Iris pigment epithelial cell (primary cell): ENCODE data around the gene OR6B3.
"Not testable (repeated sequence)": the region's sequence is repeated elsewhere in the genome, so short reads cannot be mapped to it uniquely, and the experiment has no call there.

ENCODE experiments used
- DNase-seq: peaks from one replicate; pipeline ENCODE4 v3.0.0-alpha.2; 2011; ENCODE audit warnings: low read depth

The OR6B3 gene

GRCh38 chr2:240053173-240054155 is at the start of gene OR6B3:
Gene OR6B3 (minus strand): TSS chr2:240053521.
- no peak for DNase-seq

DNA sequence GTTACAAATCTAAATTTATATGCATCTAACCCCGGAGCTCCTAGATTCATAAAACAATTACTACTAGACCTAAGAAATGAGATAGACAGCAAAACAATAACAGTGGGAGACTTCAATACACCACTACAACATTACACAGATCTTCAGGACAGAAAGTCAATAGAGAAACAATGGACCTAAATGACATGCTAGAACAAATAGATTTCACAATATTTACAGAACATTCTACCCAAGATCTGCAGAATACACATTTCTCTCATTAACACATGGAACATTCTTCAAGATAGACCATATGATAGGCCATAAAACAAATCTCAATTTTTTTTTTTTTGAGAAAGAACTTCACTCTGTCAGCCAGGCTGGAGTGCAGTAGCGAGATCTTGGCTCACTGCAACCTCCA is 45.0 kb upstream of the OR6B3 start:
- DNase-seq: no peak

GRCh38 chr2:240095556-240096523 is 42.5 kb upstream of the OR6B3 start:
- peak; percentile 19 for DNase-seq

GRCh38 chr2:240089306-240089705 is 36.0 kb upstream of the OR6B3 start:
- DNase-seq: no peak

DNA sequence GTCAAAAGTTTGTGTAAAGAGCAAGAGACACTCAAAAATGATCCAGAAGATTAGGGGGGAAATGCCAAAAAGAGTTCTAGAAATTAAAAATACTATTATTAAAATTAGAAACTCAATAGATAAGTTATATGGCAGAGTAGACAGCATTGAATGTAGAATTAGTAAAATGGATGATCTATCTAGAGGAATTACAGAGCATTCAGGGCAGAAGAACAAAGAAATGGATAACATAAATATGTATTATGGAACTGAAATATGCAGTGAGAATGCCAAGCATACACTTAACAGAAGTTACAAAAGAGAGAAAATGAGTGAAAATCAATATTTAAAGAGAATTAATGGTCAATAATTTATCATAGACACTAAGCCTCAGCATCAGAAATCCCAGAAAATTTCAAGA is 33.2 kb upstream of the OR6B3 start:
- no peak for DNase-seq

- DNase-seq: no peak
These were observed 25.3 kb upstream of the OR6B3 start for GRCh38 chr2:240078631-240079030.

GRCh38 chr2:240077442-240077841 is 24.1 kb upstream of the OR6B3 start:
- no peak for DNase-seq

DNA sequence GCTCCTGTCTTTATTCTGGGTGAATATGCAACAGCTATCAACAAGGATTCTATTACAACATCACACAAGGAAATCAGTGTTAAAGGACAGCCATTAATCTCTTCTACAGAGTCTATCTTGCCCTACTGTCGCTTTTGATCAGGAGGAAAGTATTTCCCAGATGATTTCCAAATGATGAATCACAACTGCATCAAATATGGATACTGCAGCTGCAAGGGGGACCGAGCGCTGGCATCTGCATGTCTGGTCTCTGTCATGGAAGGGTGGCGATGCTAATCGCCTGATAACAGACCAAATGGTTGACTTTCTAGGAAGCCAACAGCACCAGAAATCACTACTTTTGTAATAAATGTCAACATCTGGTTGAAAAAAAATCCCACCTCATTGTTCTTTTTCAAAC is 21.2 kb upstream of the OR6B3 start:
- no peak for DNase-seq

DNA sequence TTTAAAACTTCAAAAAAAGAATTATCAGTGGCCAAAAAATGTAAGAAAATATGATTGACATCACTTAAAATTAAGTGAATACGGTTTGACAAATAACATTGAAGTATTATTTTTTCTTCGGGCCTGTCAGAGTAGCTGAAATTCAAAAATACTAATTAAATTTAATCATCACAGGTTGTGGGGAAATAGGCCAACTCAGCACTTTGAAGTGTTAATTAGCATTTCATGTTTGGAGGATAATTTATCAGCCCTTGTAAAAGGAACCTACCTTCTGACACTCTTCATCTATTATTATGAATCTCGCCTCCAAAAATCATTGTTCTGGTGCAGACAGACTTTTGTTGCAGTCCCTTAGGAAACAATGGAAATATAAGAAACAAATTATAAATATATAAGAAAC is 17.6 kb upstream of the OR6B3 start:
- no peak for DNase-seq

- no peak for DNase-seq
These were observed 16.5 kb upstream of the OR6B3 start for GRCh38 chr2:240069829-240070228.

GRCh38 chr2:240068193-240068592 is 14.9 kb upstream of the OR6B3 start:
- DNase-seq: no peak

DNA sequence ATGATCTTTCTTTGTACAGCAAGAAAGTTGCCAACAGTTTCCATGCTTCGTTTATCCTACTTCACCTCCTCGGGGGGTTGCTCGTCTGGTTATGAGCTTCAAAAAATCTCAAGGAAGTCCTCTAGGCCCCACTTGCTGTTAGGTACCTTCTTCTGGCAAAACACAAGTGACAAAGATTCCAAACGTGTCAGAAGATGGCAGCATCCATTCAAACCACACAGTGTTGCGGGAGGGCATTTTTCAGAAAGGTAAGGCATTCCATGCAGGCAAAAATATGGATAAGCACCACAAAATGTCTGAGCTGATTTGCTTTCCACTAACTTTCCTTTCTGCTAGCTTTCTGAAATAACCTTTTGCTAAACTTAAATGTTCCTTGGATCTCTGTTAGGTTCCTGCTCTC is 13.2 kb upstream of the OR6B3 start:
- DNase-seq: no peak

DNA sequence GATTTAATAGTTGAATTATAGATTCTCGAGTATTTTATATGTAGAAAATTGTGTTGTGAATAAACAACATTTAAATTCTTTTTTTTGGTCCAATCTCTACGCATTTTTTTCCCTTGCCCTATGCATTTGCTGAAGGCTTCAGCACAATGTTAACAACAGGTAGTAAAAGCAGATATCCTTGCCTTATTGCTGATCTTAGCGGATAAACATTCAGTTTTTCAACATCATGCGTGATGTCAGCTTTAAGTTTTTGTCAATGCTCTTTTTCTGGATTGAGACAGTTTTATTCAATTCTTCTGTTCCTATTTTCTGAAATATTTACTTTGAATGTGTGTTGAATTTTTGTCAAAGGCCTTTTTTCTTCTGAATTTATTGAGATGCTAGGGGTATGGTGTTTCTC is 11.6 kb upstream of the OR6B3 start:
- no peak for DNase-seq

GRCh38 chr2:240060977-240061591 is 7.8 kb upstream of the OR6B3 start:
- peak; percentile 57 for DNase-seq

DNA sequence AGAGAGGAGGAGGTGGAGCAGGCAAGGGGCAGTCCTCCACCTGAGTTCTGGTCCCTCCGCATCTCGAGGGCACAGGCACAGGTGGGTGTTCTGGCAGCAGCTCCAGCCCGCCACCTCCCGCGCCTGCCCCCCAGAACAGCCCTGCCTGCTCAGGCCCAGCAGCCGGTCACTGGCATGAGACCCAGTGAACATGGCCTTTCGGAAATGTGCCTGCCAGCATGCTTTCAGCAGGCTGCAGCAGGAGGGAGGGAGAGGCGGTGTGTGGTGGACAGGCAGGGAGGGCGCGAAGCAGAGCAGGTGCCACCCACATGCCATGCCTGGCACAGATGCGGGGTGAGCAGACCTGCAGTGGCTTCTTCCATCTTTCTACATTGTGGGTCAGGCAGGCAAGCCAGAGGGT is 3.4 kb upstream of the OR6B3 start:
- DNase-seq: no peak

DNA sequence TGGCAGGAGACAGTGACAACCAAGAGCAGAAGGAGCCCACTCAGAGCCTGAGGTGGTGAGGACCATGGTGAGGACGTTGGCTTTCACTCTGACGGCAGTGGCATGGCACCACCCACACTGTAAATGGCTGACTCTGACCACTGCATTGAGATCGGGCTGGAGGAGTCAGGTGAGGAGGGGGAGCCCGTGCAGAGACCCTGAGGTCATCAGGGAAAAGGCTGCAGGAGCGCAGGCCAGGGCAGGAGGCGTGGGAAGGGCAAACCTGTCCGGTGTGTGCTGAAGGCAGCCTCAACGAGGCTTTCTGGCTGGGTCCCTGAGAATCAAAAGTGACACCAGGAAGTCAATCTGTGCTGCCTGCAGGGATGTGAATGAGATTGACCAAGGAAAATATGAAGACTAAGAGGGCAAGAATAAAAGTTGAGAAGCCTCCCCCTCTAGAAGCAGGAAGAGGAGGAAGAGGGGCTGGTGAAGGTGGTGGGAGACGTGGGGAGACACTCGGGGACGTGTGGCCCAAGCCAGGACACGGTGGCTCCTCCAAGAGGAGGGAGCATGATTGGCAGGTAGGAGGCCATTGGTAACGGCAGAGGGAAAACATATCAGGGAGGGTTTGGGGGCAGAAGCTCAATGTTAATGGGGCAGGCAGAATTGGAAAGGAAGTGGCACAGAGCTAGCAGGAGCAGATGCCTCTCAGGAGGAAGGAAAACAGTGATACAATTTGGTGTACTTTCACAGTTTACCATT is 2.0 kb upstream of the OR6B3 start:
- DNase-seq: no peak

DNA sequence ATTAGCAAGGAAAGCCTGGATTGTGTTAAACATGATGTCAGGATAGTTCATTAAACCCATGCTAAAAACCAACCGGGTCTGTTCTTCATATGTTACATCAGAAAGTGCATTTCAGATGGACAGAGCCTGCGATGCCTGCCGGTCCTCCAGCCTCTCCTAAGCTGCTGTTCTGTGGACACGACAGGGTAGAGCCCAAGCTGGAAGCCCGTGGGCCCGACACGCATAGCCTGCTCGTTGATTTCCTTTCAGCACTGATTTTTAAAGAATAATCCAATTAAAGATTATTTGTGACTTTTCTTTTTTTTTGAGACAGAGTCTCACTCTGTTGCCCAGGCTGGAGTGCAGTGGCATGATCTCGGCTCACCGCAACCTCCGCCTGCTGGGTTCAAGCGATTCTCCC is 797 bp downstream of the OR6B3 start:
- DNase-seq: no peak

- no peak for DNase-seq
These were observed 1.6 kb downstream of the OR6B3 start for GRCh38 chr2:240051697-240052096.

- DNase-seq: no peak
These were observed 3.0 kb downstream of the OR6B3 start for GRCh38 chr2:240050278-240050677.

GRCh38 chr2:240048237-240048636 is 5.1 kb downstream of the OR6B3 start:
- DNase-seq: no peak

GRCh38 chr2:240045098-240045497 is 8.2 kb downstream of the OR6B3 start:
- DNase-seq: no peak

DNA sequence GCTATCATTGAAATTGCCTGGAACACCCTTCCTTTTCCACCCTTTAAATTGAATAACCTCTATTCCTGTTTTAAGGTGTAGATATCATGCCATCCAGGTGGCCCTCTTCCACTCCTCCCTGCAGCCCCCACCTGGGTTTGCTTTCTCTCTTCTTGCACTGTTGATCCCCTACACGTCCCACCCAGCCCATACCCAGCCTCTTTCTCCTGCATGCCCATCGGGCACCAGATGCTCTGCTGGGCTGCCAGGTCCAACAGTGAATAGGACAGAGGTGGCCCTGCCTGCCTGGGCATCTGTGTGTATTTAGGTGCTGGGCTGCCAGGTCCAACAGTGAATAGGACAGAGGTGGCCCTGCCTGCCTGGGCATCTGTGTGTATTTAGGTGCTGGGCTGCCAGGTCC is 9.2 kb downstream of the OR6B3 start:
- DNase-seq: not testable (repeated sequence)
